Heart left ventricle (tissue), 13 donors: ENCODE measurements around the gene PKD2L1.

ENCODE experiments used
- CTCF ChIP-seq, 12 donors: fragments of 200-600 bp; sonication (generic) in 4 of 12; IDR thresholded peaks; one replicate each; pipeline versions ENCODE4 v1.5.0 to v1.8.0; 2018 to 2022; ENCODE audit warnings: antibody characterized with exemption in 12 of 12, mild to moderate bottlenecking in 5 of 12
- POLR2A ChIP-seq, 2 donors: fragments of 450-650 bp; IDR thresholded peaks; one replicate each; pipeline ENCODE4 v1.6.1; 2017; ENCODE audit warnings: antibody characterized with exemption in 2 of 2, mild to moderate bottlenecking in 2 of 2, moderate library complexity in 2 of 2
- donor health status: ischemic (EF 13 %, LVEDD 7.1; RV severe dilation, severe dysfunction).
- donor health status: DM: no; HTN: yes; CAD: no.
- donor health status: DM: no; HTN: no; CAD: no.
- donor health status: ischemic (EF 25% LVEDD 6.9; RV normal size, moderate dysfunction).
- donor health status: ischemic (EF 25% LVEDD 5.7; RV mildly dilated, moderate dysfunction).
- donor health status: ischemic (EF 35%, LVEDD 5.7; RV mildly dilated, moderate dysfunction).
- donor health status: nonischemic (EF 11% LVEDD 7.7; RV severe dilation, severe dysfunction).
- donor health status: DM: yes; HTN: yes; CAD: no.
- donor health status: PGD.
- donor health status: ischemic (EF 29% LVEDD 5.4; RV normal size, mild dysfunction).
- donor health status: nonischemic (EF 23%, LVEDD 6.1; RV moderate dilation, normal function).

DNA sequence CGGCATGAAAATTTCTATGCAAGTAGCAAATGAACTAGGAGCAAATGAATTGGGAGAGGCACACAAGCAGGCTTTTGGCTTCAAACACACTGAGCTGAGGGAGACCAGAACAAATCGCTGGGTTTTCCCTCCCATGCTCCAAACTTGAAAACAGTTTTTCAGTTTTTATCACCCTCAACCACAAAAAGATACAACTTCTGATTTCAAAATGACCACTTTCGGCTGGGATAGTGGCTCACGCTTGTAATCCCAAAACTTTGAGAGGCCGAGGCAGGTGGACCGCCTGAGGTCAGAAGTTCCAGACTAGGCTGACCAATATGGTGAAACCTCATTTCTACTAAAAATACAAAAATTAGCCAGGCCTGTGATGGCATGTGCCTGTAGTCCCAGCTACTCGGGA lies 91.6 kb downstream of the PKD2L1 start:
- no peak for TF ChIP-seq CTCF (IDR thresholded peaks at IDR 0.05)
- no peak for TF ChIP-seq POLR2A (IDR thresholded peaks at IDR 0.05)
